ENCODE results near the gene GPSM1.

Gene GPSM1

DNA sequence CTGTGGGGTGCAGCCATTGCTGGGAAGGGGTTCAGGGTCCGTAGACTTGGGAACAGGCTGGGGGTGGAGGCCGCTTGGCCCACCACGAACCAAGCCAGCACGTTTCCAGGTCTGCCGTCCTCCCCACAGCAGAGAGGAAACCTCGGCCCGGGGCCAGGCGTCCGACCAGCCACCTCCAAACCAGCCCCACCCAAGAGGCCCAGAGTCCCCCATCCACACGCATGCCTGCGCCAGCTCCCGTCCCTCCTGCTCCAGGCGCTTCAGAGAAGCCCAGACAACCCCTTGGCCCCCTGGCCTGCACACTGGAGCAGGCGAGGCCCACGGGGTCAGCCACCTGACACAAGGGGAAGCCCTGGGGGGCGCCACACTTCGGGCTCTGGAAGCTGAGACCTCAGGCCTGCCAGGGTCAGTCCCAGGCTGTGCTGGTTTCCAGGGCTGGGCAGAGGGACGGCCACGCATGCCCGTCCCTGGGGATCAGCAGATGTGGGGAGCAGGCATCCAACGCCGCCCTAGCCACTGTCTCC, 29.9 kb downstream of the GPSM1 start:
- H3K4me3 ChIP-seq (replicated peaks; ENCODE audit: insufficient read depth, low read length): no peak overlapping the region
- no peak overlapping the region for H3K27ac ChIP-seq (replicated peaks)
- DNase-seq (ENCODE audit: low read depth in 1 of 2, low spot score in 1 of 2): no peak
- H3K27me3 ChIP-seq (ENCODE audit: insufficient read depth, poor library complexity, severe bottlenecking): no peaks in the 10 kb centered on the region
- TF ChIP-seq POLR2AphosphoS5 (IDR thresholded peaks at IDR 0.05; ENCODE audit: low read depth) (no peak), GABPA (IDR thresholded peaks at IDR 0.05; ENCODE audit: low read depth) (no peak), SPI1 (IDR thresholded peaks at IDR 0.05; ENCODE audit: borderline replicate concordance, low read depth) (no peak)
- TF ChIP-seq, protein P1, sequence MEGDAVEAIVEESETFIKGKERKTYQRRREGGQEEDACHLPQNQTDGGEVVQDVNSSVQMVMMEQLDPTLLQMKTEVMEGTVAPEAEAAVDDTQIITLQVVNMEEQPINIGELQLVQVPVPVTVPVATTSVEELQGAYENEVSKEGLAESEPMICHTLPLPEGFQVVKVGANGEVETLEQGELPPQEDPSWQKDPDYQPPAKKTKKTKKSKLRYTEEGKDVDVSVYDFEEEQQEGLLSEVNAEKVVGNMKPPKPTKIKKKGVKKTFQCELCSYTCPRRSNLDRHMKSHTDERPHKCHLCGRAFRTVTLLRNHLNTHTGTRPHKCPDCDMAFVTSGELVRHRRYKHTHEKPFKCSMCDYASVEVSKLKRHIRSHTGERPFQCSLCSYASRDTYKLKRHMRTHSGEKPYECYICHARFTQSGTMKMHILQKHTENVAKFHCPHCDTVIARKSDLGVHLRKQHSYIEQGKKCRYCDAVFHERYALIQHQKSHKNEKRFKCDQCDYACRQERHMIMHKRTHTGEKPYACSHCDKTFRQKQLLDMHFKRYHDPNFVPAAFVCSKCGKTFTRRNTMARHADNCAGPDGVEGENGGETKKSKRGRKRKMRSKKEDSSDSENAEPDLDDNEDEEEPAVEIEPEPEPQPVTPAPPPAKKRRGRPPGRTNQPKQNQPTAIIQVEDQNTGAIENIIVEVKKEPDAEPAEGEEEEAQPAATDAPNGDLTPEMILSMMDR (IDR thresholded peaks at IDR 0.05; ENCODE audit: insufficient read depth, low read length): no peak
- TF ChIP-seq, protein P2, sequence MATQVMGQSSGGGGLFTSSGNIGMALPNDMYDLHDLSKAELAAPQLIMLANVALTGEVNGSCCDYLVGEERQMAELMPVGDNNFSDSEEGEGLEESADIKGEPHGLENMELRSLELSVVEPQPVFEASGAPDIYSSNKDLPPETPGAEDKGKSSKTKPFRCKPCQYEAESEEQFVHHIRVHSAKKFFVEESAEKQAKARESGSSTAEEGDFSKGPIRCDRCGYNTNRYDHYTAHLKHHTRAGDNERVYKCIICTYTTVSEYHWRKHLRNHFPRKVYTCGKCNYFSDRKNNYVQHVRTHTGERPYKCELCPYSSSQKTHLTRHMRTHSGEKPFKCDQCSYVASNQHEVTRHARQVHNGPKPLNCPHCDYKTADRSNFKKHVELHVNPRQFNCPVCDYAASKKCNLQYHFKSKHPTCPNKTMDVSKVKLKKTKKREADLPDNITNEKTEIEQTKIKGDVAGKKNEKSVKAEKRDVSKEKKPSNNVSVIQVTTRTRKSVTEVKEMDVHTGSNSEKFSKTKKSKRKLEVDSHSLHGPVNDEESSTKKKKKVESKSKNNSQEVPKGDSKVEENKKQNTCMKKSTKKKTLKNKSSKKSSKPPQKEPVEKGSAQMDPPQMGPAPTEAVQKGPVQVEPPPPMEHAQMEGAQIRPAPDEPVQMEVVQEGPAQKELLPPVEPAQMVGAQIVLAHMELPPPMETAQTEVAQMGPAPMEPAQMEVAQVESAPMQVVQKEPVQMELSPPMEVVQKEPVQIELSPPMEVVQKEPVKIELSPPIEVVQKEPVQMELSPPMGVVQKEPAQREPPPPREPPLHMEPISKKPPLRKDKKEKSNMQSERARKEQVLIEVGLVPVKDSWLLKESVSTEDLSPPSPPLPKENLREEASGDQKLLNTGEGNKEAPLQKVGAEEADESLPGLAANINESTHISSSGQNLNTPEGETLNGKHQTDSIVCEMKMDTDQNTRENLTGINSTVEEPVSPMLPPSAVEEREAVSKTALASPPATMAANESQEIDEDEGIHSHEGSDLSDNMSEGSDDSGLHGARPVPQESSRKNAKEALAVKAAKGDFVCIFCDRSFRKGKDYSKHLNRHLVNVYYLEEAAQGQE (IDR thresholded peaks at IDR 0.05; ENCODE audit: insufficient replicate concordance, low read depth): no peak

GRCh38 chr9:136358016-136358415, 30.7 kb downstream of the GPSM1 start:
- TF ChIP-seq GABPA (IDR thresholded peaks at IDR 0.05; ENCODE audit: low read depth): no peak
- TF ChIP-seq POLR2AphosphoS5 (IDR thresholded peaks at IDR 0.05; ENCODE audit: low read depth): no peak
- TF ChIP-seq, protein P2 (IDR thresholded peaks at IDR 0.05; ENCODE audit: insufficient replicate concordance, low read depth): no peak
- TF ChIP-seq, protein P1 (IDR thresholded peaks at IDR 0.05; ENCODE audit: insufficient read depth, low read length): no peak
- TF ChIP-seq SPI1 (IDR thresholded peaks at IDR 0.05; ENCODE audit: borderline replicate concordance, low read depth): no peak
- Histone ChIP-seq H3K4me3 (replicated peaks; ENCODE audit: insufficient read depth, low read length) (no peak overlapping the region), H3K27me3 (ENCODE audit: insufficient read depth, poor library complexity, severe bottlenecking) (no peaks in the 10 kb centered on the region), H3K27ac (replicated peaks) (no peak overlapping the region)
- DNase-seq (ENCODE audit: low read depth in 1 of 2, low spot score in 1 of 2): no peak

- H3K27ac ChIP-seq (replicated peaks): no peak overlapping the region
- no peak for TF ChIP-seq POLR2AphosphoS5 (IDR thresholded peaks at IDR 0.05; ENCODE audit: low read depth)
- TF ChIP-seq, protein P1 (IDR thresholded peaks at IDR 0.05; ENCODE audit: insufficient read depth, low read length): no peak
- no peak for TF ChIP-seq SPI1 (IDR thresholded peaks at IDR 0.05; ENCODE audit: borderline replicate concordance, low read depth)
- TF ChIP-seq, protein P2 (IDR thresholded peaks at IDR 0.05; ENCODE audit: insufficient replicate concordance, low read depth): no peak
- TF ChIP-seq GABPA (IDR thresholded peaks at IDR 0.05; ENCODE audit: low read depth): no peak
- no peak for DNase-seq (ENCODE audit: low read depth in 1 of 2, low spot score in 1 of 2)
- H3K4me3 ChIP-seq (replicated peaks; ENCODE audit: insufficient read depth, low read length): no peak overlapping the region
- H3K27me3 ChIP-seq (ENCODE audit: insufficient read depth, poor library complexity, severe bottlenecking): no peaks in the 10 kb centered on the region
Observed at GRCh38 chr9:136358888-136359287, 31.5 kb downstream of the GPSM1 start.

All from HL-60 (cell line).